Lower leg skin (tissue), 4 donors: Measurements from ENCODE around the gene ARHGEF16. TPM values are rescaled to one million over a fixed set of nuclear protein-coding genes. Genes with fewer than 3 reads are reported as not detected.

ENCODE experiments used
- DNase-seq, 2 donors: peaks; one replicate each; pipeline ENCODE4 v3.0.0-alpha.2; 2019; ENCODE audit warnings: low spot score in 2 of 2
- H3K4me3 ChIP-seq: fragments of 200-600 bp; sonication (generic); 2 replicates; pipeline ENCODE4 v1.5.1; 2017; ENCODE audit warnings: mild to moderate bottlenecking, low read depth; ENCODE audit not compliant: poor library complexity, severe bottlenecking
- POLR2A ChIP-seq, 2 donors: fragments of 450-650 bp; IDR thresholded peaks; one replicate each; pipeline ENCODE4 v1.6.1; 2016 to 2017; ENCODE audit warnings: antibody characterized with exemption in 2 of 2, mild to moderate bottlenecking in 1 of 2, moderate library complexity in 1 of 2
- WGBS, 2 donors: methylation state at CpG; one replicate each; pipeline ENCODE4 v1.1.5; 2018; 5-methylcytosine and 5-hydroxymethylcytosine counted together
- intact Hi-C: fragments of 100-400 bp; cut with DNase I; formaldehyde crosslinking; loops from one replicate; pipeline ENCODE4 v1.15.0; 2023; ENCODE audit warnings: low total_unique reads
- total RNA-seq, 4 donors: library from RNA; depleted of rRNA; stranded (reverse); fragments of >200 nt; gene quantifications; one replicate each; pipeline ENCODE4 v1.1.0, GENCODE V29; 2016
- TF ChIP-seq, protein P1 (sequence below), 3 donors: fragments of 450-650 bp; IDR thresholded peaks; one replicate each; pipeline ENCODE4 v1.5.1; 2016; ENCODE audit warnings: antibody characterized with exemption in 3 of 3, mild to moderate bottlenecking in 3 of 3, moderate library complexity in 2 of 3

The ARHGEF16 gene
- total RNA-seq, 4 donors from 2014 or later, result 7.9 to 11.5 (median 9.8) TPM

DNA sequence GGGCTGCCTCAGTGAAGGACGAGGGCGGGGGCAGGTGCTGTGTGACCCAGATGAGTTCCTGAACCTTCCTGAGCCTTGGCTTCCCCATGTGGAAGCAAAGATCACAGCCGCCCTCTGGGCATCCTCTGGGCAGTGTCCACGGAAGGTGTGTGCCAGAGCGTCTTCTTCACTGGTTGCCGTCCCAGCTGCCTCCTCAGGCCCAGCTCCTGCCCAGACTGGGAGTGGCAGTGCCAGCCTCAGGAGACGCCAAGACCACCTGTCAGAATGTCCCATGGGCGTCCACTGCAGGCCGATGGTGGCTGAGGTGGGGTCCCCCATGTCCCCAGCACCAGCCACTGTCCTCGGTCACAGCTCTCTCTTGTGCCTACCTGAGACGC is 10.2 kb downstream of the ARHGEF16 start:
- no peak for DNase-seq
- no peak for TF ChIP-seq POLR2A (IDR thresholded peaks at IDR 0.05)
- TF ChIP-seq, protein P1, sequence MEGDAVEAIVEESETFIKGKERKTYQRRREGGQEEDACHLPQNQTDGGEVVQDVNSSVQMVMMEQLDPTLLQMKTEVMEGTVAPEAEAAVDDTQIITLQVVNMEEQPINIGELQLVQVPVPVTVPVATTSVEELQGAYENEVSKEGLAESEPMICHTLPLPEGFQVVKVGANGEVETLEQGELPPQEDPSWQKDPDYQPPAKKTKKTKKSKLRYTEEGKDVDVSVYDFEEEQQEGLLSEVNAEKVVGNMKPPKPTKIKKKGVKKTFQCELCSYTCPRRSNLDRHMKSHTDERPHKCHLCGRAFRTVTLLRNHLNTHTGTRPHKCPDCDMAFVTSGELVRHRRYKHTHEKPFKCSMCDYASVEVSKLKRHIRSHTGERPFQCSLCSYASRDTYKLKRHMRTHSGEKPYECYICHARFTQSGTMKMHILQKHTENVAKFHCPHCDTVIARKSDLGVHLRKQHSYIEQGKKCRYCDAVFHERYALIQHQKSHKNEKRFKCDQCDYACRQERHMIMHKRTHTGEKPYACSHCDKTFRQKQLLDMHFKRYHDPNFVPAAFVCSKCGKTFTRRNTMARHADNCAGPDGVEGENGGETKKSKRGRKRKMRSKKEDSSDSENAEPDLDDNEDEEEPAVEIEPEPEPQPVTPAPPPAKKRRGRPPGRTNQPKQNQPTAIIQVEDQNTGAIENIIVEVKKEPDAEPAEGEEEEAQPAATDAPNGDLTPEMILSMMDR (IDR thresholded peaks at IDR 0.05), result no peak
- WGBS, 2 donors, result 62 to 72% methylated on average over 9 to 11 of the region's 11 CpGs
- intact Hi-C loops, result no loop called here
- H3K4me3 ChIP-seq, result no peak overlapping the region

DNA sequence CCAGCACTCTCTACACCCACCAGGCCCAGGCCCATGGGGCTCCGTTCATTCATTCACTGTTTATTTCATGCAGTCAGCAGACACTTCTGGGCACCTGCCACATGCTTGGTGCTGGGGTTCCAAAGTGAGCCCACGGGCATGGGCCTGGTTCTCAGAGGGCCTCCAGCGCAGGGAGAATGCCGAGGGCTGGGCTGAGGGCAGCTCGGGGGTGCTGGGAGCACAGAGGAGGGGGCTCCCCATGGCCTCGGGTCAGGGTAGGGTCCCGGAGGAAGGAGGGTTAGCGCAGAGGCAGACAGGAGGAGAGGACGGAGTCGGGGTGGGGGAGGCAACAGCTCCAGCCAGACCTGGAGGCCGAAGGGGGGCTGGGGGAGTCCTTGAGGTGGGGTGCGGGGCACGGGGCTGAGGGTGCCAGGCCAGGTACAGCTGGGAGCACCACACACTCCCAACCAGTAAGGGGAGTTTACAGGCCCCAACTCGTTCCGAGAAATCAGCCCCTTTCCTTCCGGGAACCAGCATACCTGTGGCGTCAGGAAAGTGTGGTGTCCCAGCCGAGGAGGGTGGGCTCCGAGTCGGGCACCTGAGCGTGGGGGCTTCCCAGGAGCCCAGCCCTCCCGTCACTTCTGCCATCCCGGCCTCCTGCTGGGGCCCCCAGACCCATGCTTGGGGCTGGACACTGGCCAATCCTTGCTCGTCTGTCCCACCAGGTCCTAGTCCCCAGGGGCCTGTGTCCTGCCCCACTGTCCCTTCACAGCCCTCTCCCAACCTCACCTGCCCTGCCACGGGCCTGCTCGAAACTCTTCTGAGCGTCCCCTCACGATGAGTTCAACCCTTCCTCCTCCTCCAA is 10.8 kb downstream of the ARHGEF16 start:
- no peak for DNase-seq
- no peak overlapping the region for H3K4me3 ChIP-seq
- intact Hi-C loops, result no loop called here
- 55 to 57% methylated on average over 28 of the region's 28 CpGs for WGBS, 2 donors
- TF ChIP-seq, protein P1 (IDR thresholded peaks at IDR 0.05), result no peak
- no peak for TF ChIP-seq POLR2A (IDR thresholded peaks at IDR 0.05)

GRCh38 chr1:3465935-3466321 is 11.5 kb downstream of the ARHGEF16 start:
- TF ChIP-seq, protein P1 (IDR thresholded peaks at IDR 0.05), result no peak
- no peak for TF ChIP-seq POLR2A (IDR thresholded peaks at IDR 0.05)
- intact Hi-C loops, result no loop called here
- WGBS, 2 donors, result 77% methylated on average over 17 of the region's 17 CpGs
- DNase-seq, result no peak
- H3K4me3 ChIP-seq, result no peak overlapping the region

- TF ChIP-seq POLR2A (IDR thresholded peaks at IDR 0.05), result no peak
- TF ChIP-seq, protein P1 (IDR thresholded peaks at IDR 0.05), result no peak
- DNase-seq, result no peak
- no peak overlapping the region for H3K4me3 ChIP-seq
- 67 to 73% methylated on average over 9 to 13 of the region's 16 CpGs for WGBS, 2 donors
- intact Hi-C loops, result no loop called here
Measured at GRCh38 chr1:3466366-3467075, 12.1 kb downstream of the ARHGEF16 start.

- TF ChIP-seq, protein P1 (IDR thresholded peaks at IDR 0.05), result no peak
- no peak for TF ChIP-seq POLR2A (IDR thresholded peaks at IDR 0.05)
- WGBS, 2 donors, result 46 to 67% methylated on average over 12 to 27 of the region's 35 CpGs
- no peak overlapping the region for H3K4me3 ChIP-seq
- intact Hi-C loops, result no loop called here
- no peak for DNase-seq
Measured at GRCh38 chr1:3467096-3468036, 12.9 kb downstream of the ARHGEF16 start.
